ENCODE data around the gene TNNC1. TPM values are rescaled to one million over a fixed set of nuclear protein-coding genes. Genes with fewer than 3 reads are reported as not detected.

TNNC1 gene
- total and polyA plus RNA-seq, 10 of the 15 experiments (the other 5 are each of a cell fraction or from before 2014, with no cell fraction given): 0.13 to 1.3 (median 0.53) TPM; not detected in 2

DNA sequence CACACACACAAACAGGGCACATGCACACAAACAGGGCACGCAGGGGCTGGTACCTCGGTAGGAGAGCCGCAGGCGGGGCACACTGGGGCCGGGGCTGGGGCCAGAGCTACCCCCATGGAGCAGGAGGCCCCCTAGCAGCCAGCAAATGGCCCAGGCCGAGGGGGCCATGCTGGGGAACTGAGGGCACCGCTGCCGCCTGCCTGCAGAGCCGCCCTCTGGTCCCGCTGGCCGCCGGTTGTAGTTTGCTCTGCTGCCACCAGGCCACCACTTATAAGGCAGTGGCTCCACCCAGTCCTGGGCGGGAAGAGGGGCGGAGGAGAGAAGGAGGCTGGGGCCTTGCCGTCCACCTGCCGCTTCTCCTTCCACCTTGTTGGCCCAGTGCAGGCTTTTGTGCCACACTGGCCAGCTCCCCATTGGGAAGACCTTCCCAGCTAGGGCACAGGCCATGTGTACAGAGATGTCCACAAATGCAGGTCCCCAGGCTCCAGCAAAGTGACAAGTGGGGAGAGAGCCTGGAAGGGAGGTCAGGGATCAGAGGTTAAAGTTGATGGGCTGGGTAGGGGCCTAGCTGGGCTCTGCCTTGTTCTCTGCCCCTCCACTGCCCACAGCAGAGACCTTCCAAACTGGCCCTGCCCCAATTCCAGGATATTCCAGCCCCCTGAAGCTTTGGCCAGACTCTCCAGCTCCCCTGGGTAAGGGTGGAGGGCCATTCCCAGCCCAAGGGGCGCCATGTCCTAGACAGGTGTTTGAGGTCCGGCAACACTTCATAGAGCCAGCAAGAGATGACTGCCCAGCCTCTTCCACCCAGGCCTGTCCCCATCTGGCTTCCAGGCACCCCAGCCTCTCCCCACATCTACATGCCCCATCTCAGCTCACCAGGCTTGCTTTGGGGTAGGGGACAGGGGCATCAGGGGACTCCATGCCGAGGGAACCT is 8.7 kb downstream of the TNNC1 start, which contains the start of gene SEMA3G (continued):
- TF ChIP-seq ZBTB11 (CRISPR knock-in tag; IDR thresholded peaks at IDR 0.05): no peak
- no peak for TF ChIP-seq ZNF207 (IDR thresholded peaks at IDR 0.05; ENCODE audit: borderline replicate concordance)
- no peak for TF ChIP-seq SPI1 (IDR thresholded peaks at IDR 0.05; ENCODE audit: borderline replicate concordance, insufficient read depth, low read depth, low read length)
- TF ChIP-seq KAT2A (conservative IDR thresholded peaks at IDR 0.05; ENCODE audit: control insufficient read depth, low read depth, low read length): no peak
- no peak for TF ChIP-seq RELA (IDR thresholded peaks at IDR 0.05; ENCODE audit: borderline replicate concordance, partially characterized antibody)
- no peak for TF ChIP-seq ZNF274 (IDR thresholded peaks at IDR 0.05; ENCODE audit: insufficient read depth, insufficient read length)
- 0 out of 2 replicates have a peak, but pooled peaks have one; percentile 14 for TF ChIP-seq RAD21 (IDR thresholded peaks at IDR 0.05; ENCODE audit: insufficient read depth, low read depth, low read length)
- no peak for TF ChIP-seq RBBP5 (conservative IDR thresholded peaks at IDR 0.05)
- TF ChIP-seq NR2C1 (IDR thresholded peaks at IDR 0.05): peak; percentile 78
- TF ChIP-seq MYC (IDR thresholded peaks at IDR 0.05; ENCODE audit: insufficient read depth, insufficient read length, insufficient replicate concordance, low read length, severe bottlenecking): no peak
- TF ChIP-seq RUNX3 (IDR thresholded peaks at IDR 0.05; ENCODE audit: low read length): no peak
- no peak for TF ChIP-seq POLR2AphosphoS5 (IDR thresholded peaks at IDR 0.05; ENCODE audit: low read length)
- TF ChIP-seq EED (IDR thresholded peaks at IDR 0.05; ENCODE audit: low read depth): no peak
- TF ChIP-seq, protein P1, sequence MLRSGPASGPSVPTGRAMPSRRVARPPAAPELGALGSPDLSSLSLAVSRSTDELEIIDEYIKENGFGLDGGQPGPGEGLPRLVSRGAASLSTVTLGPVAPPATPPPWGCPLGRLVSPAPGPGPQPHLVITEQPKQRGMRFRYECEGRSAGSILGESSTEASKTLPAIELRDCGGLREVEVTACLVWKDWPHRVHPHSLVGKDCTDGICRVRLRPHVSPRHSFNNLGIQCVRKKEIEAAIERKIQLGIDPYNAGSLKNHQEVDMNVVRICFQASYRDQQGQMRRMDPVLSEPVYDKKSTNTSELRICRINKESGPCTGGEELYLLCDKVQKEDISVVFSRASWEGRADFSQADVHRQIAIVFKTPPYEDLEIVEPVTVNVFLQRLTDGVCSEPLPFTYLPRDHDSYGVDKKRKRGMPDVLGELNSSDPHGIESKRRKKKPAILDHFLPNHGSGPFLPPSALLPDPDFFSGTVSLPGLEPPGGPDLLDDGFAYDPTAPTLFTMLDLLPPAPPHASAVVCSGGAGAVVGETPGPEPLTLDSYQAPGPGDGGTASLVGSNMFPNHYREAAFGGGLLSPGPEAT (IDR thresholded peaks at IDR 0.05; ENCODE audit: low read depth): no peak
- TF ChIP-seq SMC3 (IDR thresholded peaks at IDR 0.05; ENCODE audit: borderline replicate concordance, low read length): 0 out of 2 replicates have a peak, but pooled peaks have one; percentile 6
- peak; percentile 77 for TF ChIP-seq NR2F1 (conservative IDR thresholded peaks at IDR 0.05)
- TF ChIP-seq CEBPB (IDR thresholded peaks at IDR 0.05; ENCODE audit: borderline replicate concordance in 1 of 2, low read depth in 2 of 2, low read length in 2 of 2): no peak
- no peak for TF ChIP-seq IRF4 (IDR thresholded peaks at IDR 0.05; ENCODE audit: low read depth, low read length)
- peak; percentile 71 for TF ChIP-seq POLR2A (IDR thresholded peaks at IDR 0.05; ENCODE audit: low read depth, low read length)
- TF ChIP-seq IKZF1 (conservative IDR thresholded peaks at IDR 0.05): no peak
- no peak for TF ChIP-seq YY1 (IDR thresholded peaks at IDR 0.05; ENCODE audit: low read depth, low read length)
- no peak for TF ChIP-seq IKZF2 (IDR thresholded peaks at IDR 0.05)
- TF ChIP-seq SKIL (IDR thresholded peaks at IDR 0.05; ENCODE audit: low read depth, poor library complexity, severe bottlenecking): no peak
